VCaP (cell line): ENCODE measurements around the gene MPC1.

Source experiments
- H3K27ac ChIP-seq: fragments of 450-650 bp; 2 replicates; pipeline ENCODE4 v1.5.1; 2017
- TF ChIP-seq, protein P1 (sequence below): fragments of 450-650 bp; conservative IDR thresholded peaks from 2 replicates; pipeline ENCODE4 v1.5.1; 2017; ENCODE audit warnings: mild to moderate bottlenecking, moderate library complexity

The MPC1 gene

DNA sequence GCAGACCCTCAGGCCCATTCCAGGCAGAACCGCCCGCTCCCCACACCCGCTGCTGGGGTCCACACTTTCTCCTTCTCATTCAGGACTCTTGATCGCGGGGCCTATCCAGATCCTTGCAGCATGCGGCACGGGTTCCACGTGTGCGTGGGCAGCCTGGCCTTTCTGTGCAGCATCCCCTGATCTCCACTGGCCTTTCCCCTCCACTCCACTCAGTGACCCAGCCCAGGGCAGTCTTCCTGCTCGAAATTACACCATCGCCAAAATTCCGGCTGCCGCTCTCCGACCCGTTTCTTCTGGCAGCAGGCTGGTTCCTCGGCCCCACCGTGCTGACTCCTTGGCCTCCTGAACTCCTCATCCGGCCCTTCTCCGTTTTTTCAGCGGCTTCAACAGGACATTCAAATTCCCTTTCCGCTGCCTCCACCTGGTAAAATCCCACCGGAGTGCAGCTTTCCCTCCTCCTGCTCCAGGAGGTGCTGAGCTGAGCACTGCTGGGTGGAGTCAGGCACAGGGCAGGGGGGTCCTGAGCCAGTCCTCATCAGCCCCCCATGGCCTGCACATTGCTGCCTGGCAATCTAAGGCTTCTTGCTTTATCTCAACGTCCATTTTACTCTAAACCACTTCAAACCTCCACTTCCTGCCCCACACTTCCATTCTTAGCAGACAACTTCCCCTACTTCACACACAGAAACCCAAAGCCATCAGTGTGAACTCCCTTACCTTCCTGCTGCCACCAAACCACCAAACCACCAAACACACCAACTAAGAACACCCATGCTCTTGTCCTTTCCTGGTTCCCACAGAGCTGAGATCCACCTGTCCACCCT, 49.4 kb downstream of the MPC1 start:
- H3K27ac ChIP-seq: no peak overlapping the region

DNA sequence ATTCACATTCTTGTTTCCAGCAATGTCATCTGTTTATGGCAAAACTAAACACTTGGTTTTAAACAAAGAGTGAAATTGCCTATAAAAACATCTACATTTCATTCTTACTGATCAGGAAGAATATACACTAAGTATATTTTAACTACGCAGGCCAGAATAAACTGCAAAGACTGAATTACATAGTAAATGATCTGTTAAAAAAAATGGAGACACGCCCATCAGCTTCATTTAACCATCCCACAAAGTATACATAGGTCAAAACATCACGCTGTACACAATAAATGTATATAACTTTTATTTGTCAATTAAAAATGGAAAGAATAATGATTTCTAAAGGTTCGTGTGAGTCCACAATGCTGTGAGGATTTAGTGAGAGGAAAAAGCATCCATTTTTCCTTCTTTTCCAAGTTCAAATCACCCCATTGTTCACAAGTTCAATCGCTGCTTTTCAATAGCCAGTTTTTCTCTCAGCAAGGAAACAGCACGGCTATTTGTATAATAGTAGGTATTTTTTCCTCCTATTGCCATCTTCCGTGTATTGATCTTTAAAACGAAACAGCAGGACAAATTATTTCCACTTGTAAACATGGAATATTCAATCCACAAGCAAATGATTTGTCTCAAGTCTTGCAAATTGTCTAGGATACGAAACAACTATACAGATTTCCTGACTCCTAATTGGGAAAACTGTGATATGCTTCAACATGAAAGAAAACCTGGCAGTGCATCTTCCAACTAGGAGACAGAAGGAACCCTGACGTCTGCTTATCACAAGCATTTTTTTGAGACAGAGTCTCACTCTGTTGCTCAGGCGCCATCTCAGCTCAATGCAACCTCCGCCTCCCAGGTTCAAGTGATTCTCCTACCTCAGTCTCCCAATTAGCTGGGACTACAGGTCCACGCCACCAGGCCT, 51.0 kb downstream of the MPC1 start:
- H3K27ac ChIP-seq: no peak overlapping the region
- TF ChIP-seq, protein P1, sequence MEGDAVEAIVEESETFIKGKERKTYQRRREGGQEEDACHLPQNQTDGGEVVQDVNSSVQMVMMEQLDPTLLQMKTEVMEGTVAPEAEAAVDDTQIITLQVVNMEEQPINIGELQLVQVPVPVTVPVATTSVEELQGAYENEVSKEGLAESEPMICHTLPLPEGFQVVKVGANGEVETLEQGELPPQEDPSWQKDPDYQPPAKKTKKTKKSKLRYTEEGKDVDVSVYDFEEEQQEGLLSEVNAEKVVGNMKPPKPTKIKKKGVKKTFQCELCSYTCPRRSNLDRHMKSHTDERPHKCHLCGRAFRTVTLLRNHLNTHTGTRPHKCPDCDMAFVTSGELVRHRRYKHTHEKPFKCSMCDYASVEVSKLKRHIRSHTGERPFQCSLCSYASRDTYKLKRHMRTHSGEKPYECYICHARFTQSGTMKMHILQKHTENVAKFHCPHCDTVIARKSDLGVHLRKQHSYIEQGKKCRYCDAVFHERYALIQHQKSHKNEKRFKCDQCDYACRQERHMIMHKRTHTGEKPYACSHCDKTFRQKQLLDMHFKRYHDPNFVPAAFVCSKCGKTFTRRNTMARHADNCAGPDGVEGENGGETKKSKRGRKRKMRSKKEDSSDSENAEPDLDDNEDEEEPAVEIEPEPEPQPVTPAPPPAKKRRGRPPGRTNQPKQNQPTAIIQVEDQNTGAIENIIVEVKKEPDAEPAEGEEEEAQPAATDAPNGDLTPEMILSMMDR: no peak

More for the DNA sequence above, 49.4 kb downstream of the MPC1 start:
- TF ChIP-seq, protein P1: no peak

DNA sequence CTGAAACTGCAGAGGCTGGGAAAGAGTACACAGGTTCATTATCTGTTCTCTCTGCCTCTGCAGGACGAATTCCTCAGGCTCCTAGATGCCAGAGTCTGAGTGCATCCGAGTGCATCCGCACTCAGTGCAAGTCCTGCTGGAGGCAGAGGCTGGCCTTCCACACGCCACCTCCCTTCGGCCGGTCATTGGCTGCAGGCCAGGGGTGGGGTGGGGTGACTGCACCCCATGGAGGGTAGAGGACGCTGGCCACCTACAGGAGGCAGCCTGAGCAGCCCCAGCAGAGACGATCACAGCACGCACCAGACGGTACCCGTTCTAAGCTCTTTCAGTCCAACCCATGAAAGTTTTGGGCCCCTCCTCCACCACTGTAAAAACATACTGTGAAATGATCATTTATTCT, 52.1 kb downstream of the MPC1 start:
- TF ChIP-seq, protein P1: no peak
- no peak overlapping the region for H3K27ac ChIP-seq

DNA sequence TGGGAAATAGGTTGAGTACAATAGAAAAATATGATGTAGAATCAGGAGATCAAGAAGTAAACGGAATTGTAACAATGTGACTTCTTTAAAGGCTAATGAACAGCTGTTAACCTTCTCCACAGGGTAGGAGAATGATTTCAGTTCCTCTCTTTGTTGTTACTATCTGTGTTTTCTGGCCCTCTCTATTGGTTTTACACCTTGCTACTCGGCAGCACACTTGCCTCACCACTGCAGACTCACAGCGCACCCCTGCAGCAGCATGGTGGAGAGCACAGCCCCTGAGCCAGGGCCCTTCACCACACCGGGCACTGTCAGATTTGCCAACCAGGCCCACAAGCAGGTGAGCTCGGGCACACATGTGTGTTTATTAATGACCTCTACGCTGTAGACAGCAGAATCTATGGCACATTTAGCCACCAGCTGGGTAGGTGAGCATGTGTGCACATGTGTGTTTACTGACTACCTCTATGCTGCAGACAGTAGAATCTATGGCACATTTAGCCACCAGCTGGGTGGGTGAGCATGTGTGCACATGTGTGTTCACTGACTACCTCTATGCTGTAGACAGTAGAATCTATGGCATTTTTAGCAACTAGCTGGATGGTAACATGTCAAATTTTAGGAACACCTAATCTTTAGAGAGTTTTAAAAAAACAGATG, 57.2 kb downstream of the MPC1 start:
- TF ChIP-seq, protein P1: no peak
- no peak overlapping the region for H3K27ac ChIP-seq

DNA sequence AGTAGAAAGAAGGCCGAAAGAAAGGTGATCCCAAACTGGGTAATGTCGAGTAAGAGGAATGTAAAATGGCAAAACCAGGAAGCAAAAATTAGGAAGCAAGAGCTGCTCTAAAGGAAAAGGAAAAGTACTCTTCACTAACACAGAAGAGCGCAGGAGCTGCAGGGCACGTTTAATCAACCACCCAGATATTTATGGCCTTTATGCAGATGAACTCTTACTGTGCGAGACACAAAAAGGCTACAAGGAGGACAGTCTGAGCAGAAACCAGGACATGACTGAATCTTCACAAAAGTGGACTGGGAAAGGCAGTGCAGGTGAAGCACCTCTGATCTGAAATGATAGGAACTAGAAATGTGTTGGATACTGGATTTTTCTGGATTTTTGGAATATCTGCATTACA, 59.3 kb downstream of the MPC1 start:
- no peak overlapping the region for H3K27ac ChIP-seq
- TF ChIP-seq, protein P1: no peak

DNA sequence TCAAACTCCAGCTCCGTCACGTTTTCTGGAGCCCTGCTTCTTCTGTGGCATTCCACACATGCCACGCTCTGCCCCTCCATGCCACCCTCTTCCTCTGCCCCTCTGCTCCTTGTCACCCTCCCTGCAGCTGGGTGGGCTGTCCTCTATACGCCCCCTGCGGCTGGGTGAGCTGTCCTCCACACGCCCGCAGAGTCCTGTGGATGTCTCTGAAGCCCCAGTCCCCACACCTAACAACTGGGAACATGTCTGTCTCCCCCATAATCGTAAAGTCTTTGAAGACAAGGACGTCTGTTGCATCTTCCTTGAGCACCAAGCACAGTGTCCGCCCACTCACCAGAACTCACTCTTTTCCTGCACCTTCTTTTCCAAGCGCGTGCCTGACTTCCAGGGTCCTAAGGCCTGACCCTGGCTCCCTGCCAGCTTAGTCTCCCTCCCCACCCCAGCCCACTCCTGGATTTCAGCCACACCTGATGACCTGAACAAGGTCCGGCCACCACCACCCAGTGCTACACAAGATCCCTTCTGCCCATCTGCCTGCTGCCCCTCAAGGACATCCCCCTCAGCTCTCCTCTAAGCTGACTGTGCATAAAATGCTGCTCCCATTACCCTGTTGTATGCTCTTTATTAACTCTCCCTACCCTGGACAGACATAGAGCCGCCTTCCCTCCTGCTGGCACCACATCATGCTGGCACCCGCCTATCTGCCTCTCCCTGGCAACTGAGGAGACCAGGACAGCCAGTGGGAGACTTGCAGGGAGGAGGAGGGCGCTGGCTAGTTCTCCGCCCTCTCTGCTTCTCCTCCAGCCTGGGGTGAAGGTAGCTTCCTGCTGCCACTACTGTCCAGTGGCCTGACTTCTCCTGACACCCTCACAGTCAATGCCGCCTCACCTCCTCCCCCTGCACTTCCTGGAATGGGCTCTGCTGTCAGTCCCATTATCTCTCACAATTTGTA, 63.8 kb downstream of the MPC1 start:
- no peak overlapping the region for H3K27ac ChIP-seq
- TF ChIP-seq, protein P1: no peak
